DOHH2 (cell line): ENCODE measurements around the gene PKD1L1.

Experiments
- EZH2phosphoT487 ChIP-seq: fragments of 200-600 bp; sonication (generic); IDR thresholded peaks from 2 replicates; pipeline ENCODE4 v1.6.1; 2017; ENCODE audit warnings: borderline replicate concordance, mild to moderate bottlenecking, antibody characterized with exemption, low read length, moderate library complexity, mixed read lengths
- TF ChIP-seq, protein P1 (sequence below): fragments of 200-600 bp; sonication (generic); IDR thresholded peaks from one replicate; pipeline ENCODE4 v1.5.1; 2014; ENCODE audit warnings: antibody characterized with exemption, mild to moderate bottlenecking, low read depth, low read length; ENCODE audit not compliant: poor library complexity, severe bottlenecking

DNA sequence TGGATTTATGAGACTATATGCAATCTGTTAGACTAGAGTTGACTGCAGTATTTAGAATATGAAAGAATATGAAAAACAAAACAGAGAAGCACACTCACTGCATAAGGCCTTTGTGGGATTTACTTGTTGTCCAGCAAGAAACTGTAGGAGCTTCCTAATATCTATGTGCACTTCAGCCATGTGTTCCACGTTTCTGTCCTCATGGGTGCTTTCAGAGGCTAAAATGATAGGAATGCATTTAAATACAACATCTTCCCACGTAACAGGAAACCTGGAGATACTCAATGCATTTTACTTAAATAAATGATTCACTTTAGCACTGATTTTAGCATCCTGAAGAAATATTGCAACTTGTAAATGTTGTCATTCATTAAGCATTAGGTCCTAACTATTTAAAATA, 19.4 kb upstream of the PKD1L1 start:
- TF ChIP-seq, protein P1, sequence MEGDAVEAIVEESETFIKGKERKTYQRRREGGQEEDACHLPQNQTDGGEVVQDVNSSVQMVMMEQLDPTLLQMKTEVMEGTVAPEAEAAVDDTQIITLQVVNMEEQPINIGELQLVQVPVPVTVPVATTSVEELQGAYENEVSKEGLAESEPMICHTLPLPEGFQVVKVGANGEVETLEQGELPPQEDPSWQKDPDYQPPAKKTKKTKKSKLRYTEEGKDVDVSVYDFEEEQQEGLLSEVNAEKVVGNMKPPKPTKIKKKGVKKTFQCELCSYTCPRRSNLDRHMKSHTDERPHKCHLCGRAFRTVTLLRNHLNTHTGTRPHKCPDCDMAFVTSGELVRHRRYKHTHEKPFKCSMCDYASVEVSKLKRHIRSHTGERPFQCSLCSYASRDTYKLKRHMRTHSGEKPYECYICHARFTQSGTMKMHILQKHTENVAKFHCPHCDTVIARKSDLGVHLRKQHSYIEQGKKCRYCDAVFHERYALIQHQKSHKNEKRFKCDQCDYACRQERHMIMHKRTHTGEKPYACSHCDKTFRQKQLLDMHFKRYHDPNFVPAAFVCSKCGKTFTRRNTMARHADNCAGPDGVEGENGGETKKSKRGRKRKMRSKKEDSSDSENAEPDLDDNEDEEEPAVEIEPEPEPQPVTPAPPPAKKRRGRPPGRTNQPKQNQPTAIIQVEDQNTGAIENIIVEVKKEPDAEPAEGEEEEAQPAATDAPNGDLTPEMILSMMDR, result no peak
- no peak for TF ChIP-seq EZH2phosphoT487
